Liver (tissue), 9 donors: ENCODE results near the gene OR10S1. TPM values are rescaled to one million over a fixed set of nuclear protein-coding genes. Genes with fewer than 3 reads are reported as not detected.

ENCODE experiments used
- DNase-seq: peaks from one replicate; pipeline ENCODE4 v3.0.0-alpha.2; 2017; ENCODE audit warnings: low spot score
- H3K27ac ChIP-seq, 2 donors: one replicate each; pipeline ENCODE4 v1.7.0; 2013; ENCODE audit warnings: inconsistent platforms in 2 of 2, low read length in 2 of 2, control low read depth in 1 of 2, low read depth in 1 of 2, mild to moderate bottlenecking in 1 of 2
- H3K27me3 ChIP-seq, 4 donors: one replicate each; pipeline versions ENCODE4 v1.6.1 to v1.7.0; 2013; ENCODE audit warnings: low read length in 3 of 4, inconsistent platforms in 1 of 4, mild to moderate bottlenecking in 1 of 4, moderate library complexity in 1 of 4; ENCODE audit not compliant: control insufficient read depth in 4 of 4, insufficient read depth in 4 of 4
- H3K36me3 ChIP-seq, 4 donors: one replicate each; pipeline versions ENCODE4 v1.6.1 to v1.7.0; 2013; ENCODE audit warnings: low read length in 3 of 4, mild to moderate bottlenecking in 3 of 4, low read depth in 1 of 4, moderate library complexity in 1 of 4; ENCODE audit not compliant: control insufficient read depth in 4 of 4, insufficient read depth in 3 of 4
- H3K4me1 ChIP-seq, 4 donors: one replicate each; pipeline versions ENCODE4 v1.6.1 to v1.7.0; 2013; ENCODE audit warnings: low read length in 3 of 4, mild to moderate bottlenecking in 3 of 4, moderate library complexity in 1 of 4; ENCODE audit not compliant: control insufficient read depth in 4 of 4, insufficient read depth in 4 of 4
- H3K4me3 ChIP-seq, 3 donors: one replicate each; pipeline versions ENCODE4 v1.6.1 to v1.7.0; 2013; ENCODE audit warnings: low read length in 3 of 3, control low read depth in 1 of 3, low read depth in 1 of 3, mild to moderate bottlenecking in 1 of 3
- H3K9ac ChIP-seq, 2 donors: one replicate each; pipeline ENCODE4 v1.7.0; 2013; ENCODE audit warnings: low read length in 2 of 2, mild to moderate bottlenecking in 2 of 2, moderate library complexity in 2 of 2, control low read depth in 1 of 2, low read depth in 1 of 2
- H3K9me3 ChIP-seq, 4 donors: one replicate each; pipeline versions ENCODE4 v1.6.1 to v1.7.0; 2013; ENCODE audit warnings: low read length in 3 of 4; ENCODE audit not compliant: control insufficient read depth in 4 of 4
- ATF3 ChIP-seq: IDR thresholded peaks from 2 replicates; pipeline ENCODE4 v1.6.1; 2016; ENCODE audit warnings: antibody characterized with exemption
- CTCF ChIP-seq: fragments of 150-350 bp; IDR thresholded peaks from 2 replicates; pipeline ENCODE4 v1.5.1; 2017; ENCODE audit warnings: improper control_type of control experiment, low read depth, low read length; ENCODE audit not compliant: missing input control
- EGR1 ChIP-seq, 2 donors: IDR thresholded peaks; 2 replicates each; pipeline ENCODE4 v1.6.1; 2016 to 2018; ENCODE audit warnings: antibody characterized with exemption in 2 of 2, low read depth in 2 of 2
- FOXA1 ChIP-seq: IDR thresholded peaks from 2 replicates; pipeline ENCODE4 v1.6.1; 2016; ENCODE audit warnings: antibody characterized with exemption
- GABPA ChIP-seq, 2 donors: IDR thresholded peaks in 1 of 2; conservative IDR thresholded peaks in 1 of 2; 2 replicates each; pipeline ENCODE4 v1.6.1; 2016; ENCODE audit warnings: antibody characterized with exemption in 2 of 2, mild to moderate bottlenecking in 1 of 2, moderate library complexity in 1 of 2
- JUND ChIP-seq, 2 donors: IDR thresholded peaks; 2 replicates each; pipeline ENCODE4 v1.6.1; 2016; ENCODE audit warnings: antibody characterized with exemption in 2 of 2
- MAX ChIP-seq: IDR thresholded peaks from 2 replicates; pipeline ENCODE4 v1.6.1; 2016; ENCODE audit warnings: antibody characterized with exemption
- NR2F2 ChIP-seq: IDR thresholded peaks from 2 replicates; pipeline ENCODE4 v1.6.1; 2016; ENCODE audit warnings: antibody characterized with exemption
- RAD21 ChIP-seq, 2 donors: IDR thresholded peaks; 2 replicates each; pipeline ENCODE4 v1.6.1; 2016; ENCODE audit warnings: antibody characterized with exemption in 2 of 2, mild to moderate bottlenecking in 2 of 2
- REST ChIP-seq: IDR thresholded peaks from 2 replicates; pipeline ENCODE4 v1.6.1; 2016; ENCODE audit warnings: antibody characterized with exemption, mild to moderate bottlenecking
- SP1 ChIP-seq: IDR thresholded peaks from 2 replicates; pipeline ENCODE4 v1.6.1; 2018; ENCODE audit warnings: antibody characterized with exemption, mild to moderate bottlenecking
- TAF1 ChIP-seq: conservative IDR thresholded peaks from 2 replicates; pipeline ENCODE4 v1.6.1; 2016; ENCODE audit warnings: antibody characterized with exemption, mild to moderate bottlenecking
- YY1 ChIP-seq: IDR thresholded peaks from 2 replicates; pipeline ENCODE4 v1.6.1; 2016; ENCODE audit warnings: antibody characterized with exemption, mild to moderate bottlenecking
- ZBTB33 ChIP-seq: IDR thresholded peaks from 2 replicates; pipeline ENCODE4 v1.6.1; 2016; ENCODE audit warnings: antibody characterized with exemption
- WGBS: extraction: QIAGEN DNeasy Blood & Tissue Kit; methylation state at CpG from one replicate; pipeline ENCODE4 v1.1.7; 2013; 5-methylcytosine and 5-hydroxymethylcytosine counted together
- polyA plus RNA-seq, 2 donors: library from polyadenylated mRNA; stranded (reverse) in 1 of 2; unstranded in 1 of 2; fragments of 200-250 nt in 1 of 2; fragments of >200 nt in 1 of 2; fragmentation: Nextera tagmentation in 1 of 2; extraction: Ambion mirVana in 1 of 2; gene quantifications; one replicate each; pipeline versions ENCODE4 v1.2.1 to v1.2.3, GENCODE V29; 2013 to 2015
- total RNA-seq, 2 donors: library from RNA; depleted of rRNA; stranded (reverse); fragments of >200 nt; gene quantifications; one replicate each; pipeline ENCODE4 v1.2.3, GENCODE V29; 2014
- donor health status: healthy.
- donor health status: healthy.
- donor health status: healthy.
- donor health status: healthy.
- donor health status: healthy.

The OR10S1 gene
- total and polyA plus RNA-seq, 4 donors: not detected

- no peak within 1 kb of the TSS for H3K27ac ChIP-seq
- TF ChIP-seq GABPA (IDR thresholded peaks at IDR 0.05 in 1 of 2, conservative IDR thresholded peaks at IDR 0.05 in 1 of 2) (no peak), MAX (no peak), RAD21 (IDR thresholded peaks at IDR 0.05) (no peak), FOXA1 (no peak)
These were observed 35.1 kb upstream of the OR10S1 start, which contains the start of gene OR10G4 for GRCh38 chr11:124012697-124013096. TSS of gene OR10G4 (plus strand) at chr11:124012997. CDS start at chr11:124015575, 2,578 bp downstream.

GRCh38 chr11:123995119-123995518, 17.5 kb upstream of the OR10S1 start, which contains the start of gene OR10G6:
TSS of gene OR10G6 (minus strand) at chr11:123995161. CDS start at chr11:123995161, 0 bp downstream.
- no peak within 1 kb of the TSS for H3K9ac ChIP-seq
- no peaks in the 10 kb centered on the region for H3K9me3 ChIP-seq
- DNase-seq: no peak
- WGBS: 58% methylated on average over 1 of the region's 1 CpG
- H3K4me1 ChIP-seq: no peaks in the 10 kb centered on the region
- H3K36me3 ChIP-seq: no peaks in the 10 kb centered on the region
- H3K27ac ChIP-seq: no peak within 1 kb of the TSS
- peaks cover 0 to 3% (median 0%) of the 10 kb centered on the region in 4 donors for H3K27me3 ChIP-seq
- no peak within 1 kb of the TSS for H3K4me3 ChIP-seq
- TF ChIP-seq MAX: no peak

More at GRCh38 chr11:124012697-124013096, 35.1 kb upstream of the OR10S1 start, which contains the start of gene OR10G4:
- H3K36me3 ChIP-seq: no peaks in the 10 kb centered on the region
- H3K9me3 ChIP-seq: no peaks in the 10 kb centered on the region
- H3K27me3 ChIP-seq: peaks cover 0 to 2% (median 0%) of the 10 kb centered on the region in 4 donors
- WGBS: 69% methylated on average over 2 of the region's 2 CpGs
- H3K9ac ChIP-seq: no peak within 1 kb of the TSS
- no peaks in the 10 kb centered on the region for H3K4me1 ChIP-seq
- no peak within 1 kb of the TSS for H3K4me3 ChIP-seq
- DNase-seq: no peak

- no peaks in the 10 kb centered on the region for H3K36me3 ChIP-seq
- H3K4me1 ChIP-seq: no peaks in the 10 kb centered on the region
- no peak overlapping the region for H3K4me3 ChIP-seq
- 78% methylated on average over 5 of the region's 5 CpGs for WGBS
- H3K27ac ChIP-seq: no peak overlapping the region
- H3K9ac ChIP-seq: no peak overlapping the region
- TF ChIP-seq EGR1 (IDR thresholded peaks at IDR 0.05; ENCODE audit: low read depth in 2 of 2) (no peak), RAD21 (IDR thresholded peaks at IDR 0.05) (no peak), MAX (no peak), TAF1 (no peak), JUND (IDR thresholded peaks at IDR 0.05) (no peak), CTCF (no peak), SP1 (no peak), ZBTB33 (no peak), ATF3 (no peak), YY1 (no peak), REST (no peak), NR2F2 (no peak)
- H3K9me3 ChIP-seq: no peaks in the 10 kb centered on the region
- no peak for DNase-seq
- H3K27me3 ChIP-seq: no peaks in the 10 kb centered on the region
These were observed 1.7 kb upstream of the OR10S1 start for GRCh38 chr11:123979311-123979710.
